HL-60 (cell line): ENCODE data around the gene NPS.
A peak's percentile ranks its signal among the peaks of the same experiment; 100 is the strongest.

Source experiments
- DNase-seq, 2 experiments: peaks; one replicate each; pipeline ENCODE4 v3.0.0-alpha.2; 2010 to 2020; ENCODE audit warnings: low read depth in 1 of 2, low spot score in 1 of 2
- H3K27ac ChIP-seq: fragments of 250-450 bp; sonication (Bioruptor Pico); replicated peaks from 2 replicates; pipeline ENCODE4 v1.5.1; 2020; ENCODE audit warnings: mild to moderate bottlenecking, moderate library complexity
- H3K27me3 ChIP-seq: fragments of 250-450 bp; sonication (Bioruptor Pico); 2 replicates; pipeline ENCODE4 v1.5.1; 2021; ENCODE audit warnings: mild to moderate bottlenecking, moderate library complexity; ENCODE audit not compliant: insufficient read depth, poor library complexity, severe bottlenecking
- H3K4me3 ChIP-seq: replicated peaks from 2 replicates; pipeline ENCODE4 v1.5.1; 2011; ENCODE audit warnings: mild to moderate bottlenecking, control low read depth, low read length; ENCODE audit not compliant: insufficient read depth
- GABPA ChIP-seq: IDR thresholded peaks from 2 replicates; pipeline ENCODE4 v1.6.1; 2012; ENCODE audit warnings: low read depth
- POLR2AphosphoS5 ChIP-seq: IDR thresholded peaks from 2 replicates; pipeline ENCODE4 v1.6.1; 2012; ENCODE audit warnings: low read depth
- SPI1 ChIP-seq: IDR thresholded peaks from 2 replicates; pipeline ENCODE4 v1.6.1; 2012; ENCODE audit warnings: low read depth, mild to moderate bottlenecking, borderline replicate concordance
- TF ChIP-seq, protein P1 (sequence below): IDR thresholded peaks from one replicate; pipeline ENCODE4 v1.5.1; 2011; ENCODE audit warnings: low read length, control low read depth, inconsistent platforms; ENCODE audit not compliant: insufficient read depth
- TF ChIP-seq, protein P2 (sequence below): IDR thresholded peaks from 2 replicates; pipeline ENCODE4 v1.6.1; 2012; ENCODE audit warnings: low read depth; ENCODE audit not compliant: insufficient replicate concordance

NPS gene

DNA sequence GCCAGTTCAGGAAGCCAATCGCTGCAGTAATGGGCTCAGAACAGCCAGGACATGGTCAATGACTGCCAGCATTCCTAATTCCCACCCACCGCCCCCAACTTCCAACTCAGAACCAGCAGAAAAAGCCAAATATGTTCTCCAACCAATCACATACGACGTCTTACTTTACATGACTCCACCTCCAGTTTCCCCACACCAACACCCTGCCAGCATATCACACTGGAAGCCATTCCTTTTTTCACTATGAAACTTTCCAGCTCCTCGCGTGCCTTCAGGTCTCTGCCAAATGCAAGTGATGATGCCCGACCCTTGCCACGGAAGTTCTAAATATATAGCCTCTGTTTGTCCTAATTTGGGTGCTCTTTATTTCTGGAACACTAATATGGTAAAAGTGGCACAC, 12.5 kb downstream of the NPS start:
- H3K4me3 ChIP-seq = no peak overlapping the region
- H3K27me3 ChIP-seq = no peaks in the 10 kb centered on the region
- no peak overlapping the region for H3K27ac ChIP-seq
- DNase-seq = no peak
- TF ChIP-seq POLR2AphosphoS5 = no peak
- TF ChIP-seq, protein P1, sequence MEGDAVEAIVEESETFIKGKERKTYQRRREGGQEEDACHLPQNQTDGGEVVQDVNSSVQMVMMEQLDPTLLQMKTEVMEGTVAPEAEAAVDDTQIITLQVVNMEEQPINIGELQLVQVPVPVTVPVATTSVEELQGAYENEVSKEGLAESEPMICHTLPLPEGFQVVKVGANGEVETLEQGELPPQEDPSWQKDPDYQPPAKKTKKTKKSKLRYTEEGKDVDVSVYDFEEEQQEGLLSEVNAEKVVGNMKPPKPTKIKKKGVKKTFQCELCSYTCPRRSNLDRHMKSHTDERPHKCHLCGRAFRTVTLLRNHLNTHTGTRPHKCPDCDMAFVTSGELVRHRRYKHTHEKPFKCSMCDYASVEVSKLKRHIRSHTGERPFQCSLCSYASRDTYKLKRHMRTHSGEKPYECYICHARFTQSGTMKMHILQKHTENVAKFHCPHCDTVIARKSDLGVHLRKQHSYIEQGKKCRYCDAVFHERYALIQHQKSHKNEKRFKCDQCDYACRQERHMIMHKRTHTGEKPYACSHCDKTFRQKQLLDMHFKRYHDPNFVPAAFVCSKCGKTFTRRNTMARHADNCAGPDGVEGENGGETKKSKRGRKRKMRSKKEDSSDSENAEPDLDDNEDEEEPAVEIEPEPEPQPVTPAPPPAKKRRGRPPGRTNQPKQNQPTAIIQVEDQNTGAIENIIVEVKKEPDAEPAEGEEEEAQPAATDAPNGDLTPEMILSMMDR = no peak

DNA sequence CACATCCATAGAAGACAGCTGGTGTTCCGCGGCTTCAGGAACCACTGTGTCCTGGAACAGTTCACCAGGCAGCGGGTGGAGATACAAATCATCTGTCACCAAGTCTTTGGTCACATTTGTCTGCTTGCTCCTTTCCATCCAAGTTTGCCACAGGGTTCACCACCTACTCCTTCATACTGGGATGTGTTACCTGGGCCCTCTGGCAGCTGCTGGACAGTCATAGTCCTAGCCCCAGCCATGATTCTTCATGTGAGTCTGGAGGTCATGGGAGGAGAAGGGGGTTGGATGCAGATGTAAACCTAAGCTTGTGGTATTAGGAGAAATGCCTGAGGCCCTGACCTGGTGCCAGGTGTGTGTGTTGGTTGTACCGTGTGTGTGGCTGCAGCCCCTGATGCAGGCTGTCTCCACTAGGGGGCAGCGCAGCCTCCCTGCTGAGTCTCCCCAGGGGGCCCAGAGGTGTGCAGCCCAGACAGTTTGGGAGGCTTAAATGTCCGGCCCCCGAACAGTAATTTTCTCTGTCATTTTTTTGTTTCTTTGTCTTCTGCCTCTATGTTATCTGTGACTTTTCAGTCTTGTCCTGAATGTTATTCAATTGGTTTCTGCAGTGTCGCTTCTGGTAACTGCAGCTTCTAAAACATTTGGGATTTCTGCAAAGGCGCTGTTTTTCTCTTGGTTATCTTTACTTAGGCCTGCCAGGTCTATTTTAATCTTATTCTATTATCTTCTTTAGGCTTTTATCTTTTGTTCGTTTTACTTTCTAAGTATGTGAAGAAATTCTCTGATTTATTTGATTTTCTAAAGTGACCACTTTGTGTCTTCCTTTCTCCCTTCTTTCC, 14.8 kb downstream of the NPS start:
- peak in 1 of 2 experiments; percentile 4 for DNase-seq
- TF ChIP-seq, protein P1 = peak; percentile 74
- TF ChIP-seq GABPA = no peak
- Histone ChIP-seq H3K27ac (no peak overlapping the region), H3K27me3 (no peaks in the 10 kb centered on the region), H3K4me3 (no peak overlapping the region)

DNA sequence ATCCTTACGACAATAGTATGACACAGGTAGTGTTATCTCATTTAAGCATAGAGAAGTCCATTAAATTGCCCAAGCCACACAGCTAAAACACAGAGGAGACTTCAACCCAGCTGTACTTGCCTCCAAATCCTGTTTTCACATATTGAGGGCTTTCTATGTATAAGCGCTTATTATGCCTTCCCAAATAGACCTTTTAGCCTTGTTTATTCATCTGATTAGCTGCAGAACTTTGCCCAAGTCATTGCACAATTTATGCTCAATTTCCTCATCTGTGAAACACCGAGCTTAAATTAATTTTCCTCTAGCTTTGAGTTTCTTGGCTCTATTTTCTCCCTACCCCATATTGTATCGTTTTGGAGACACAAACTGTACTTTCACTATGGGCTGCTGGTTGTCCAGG, 15.5 kb downstream of the NPS start:
- H3K27ac ChIP-seq = no peak overlapping the region
- no peak overlapping the region for H3K4me3 ChIP-seq
- TF ChIP-seq POLR2AphosphoS5 (no peak), SPI1 (no peak), GABPA (no peak)
- TF ChIP-seq, protein P1 = no peak
- no peaks in the 10 kb centered on the region for H3K27me3 ChIP-seq
- DNase-seq = no peak

DNA sequence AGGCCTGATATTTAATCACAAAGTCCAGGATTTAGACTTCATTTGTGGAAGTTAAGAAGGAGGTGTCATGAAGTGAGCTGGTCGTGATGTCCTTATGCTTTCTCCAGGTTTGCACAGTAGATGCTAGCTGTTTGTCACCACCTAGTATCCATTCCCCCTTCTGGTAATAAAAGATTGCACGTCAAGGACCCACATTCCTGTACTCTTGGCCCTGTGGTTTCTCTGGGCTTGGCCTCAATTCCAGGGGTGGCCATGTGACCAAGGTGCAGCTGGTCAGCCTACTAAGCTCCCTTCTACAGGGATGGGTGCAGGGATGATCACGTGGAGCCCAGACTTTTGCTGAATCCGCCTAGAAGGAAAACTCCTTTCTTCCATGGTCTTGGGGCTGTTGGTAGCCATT, 16.5 kb downstream of the NPS start:
- Histone ChIP-seq H3K27ac (no peak overlapping the region), H3K4me3 (no peak overlapping the region), H3K27me3 (no peaks in the 10 kb centered on the region)
- DNase-seq = no peak
- TF ChIP-seq GABPA = no peak
- TF ChIP-seq, protein P2, sequence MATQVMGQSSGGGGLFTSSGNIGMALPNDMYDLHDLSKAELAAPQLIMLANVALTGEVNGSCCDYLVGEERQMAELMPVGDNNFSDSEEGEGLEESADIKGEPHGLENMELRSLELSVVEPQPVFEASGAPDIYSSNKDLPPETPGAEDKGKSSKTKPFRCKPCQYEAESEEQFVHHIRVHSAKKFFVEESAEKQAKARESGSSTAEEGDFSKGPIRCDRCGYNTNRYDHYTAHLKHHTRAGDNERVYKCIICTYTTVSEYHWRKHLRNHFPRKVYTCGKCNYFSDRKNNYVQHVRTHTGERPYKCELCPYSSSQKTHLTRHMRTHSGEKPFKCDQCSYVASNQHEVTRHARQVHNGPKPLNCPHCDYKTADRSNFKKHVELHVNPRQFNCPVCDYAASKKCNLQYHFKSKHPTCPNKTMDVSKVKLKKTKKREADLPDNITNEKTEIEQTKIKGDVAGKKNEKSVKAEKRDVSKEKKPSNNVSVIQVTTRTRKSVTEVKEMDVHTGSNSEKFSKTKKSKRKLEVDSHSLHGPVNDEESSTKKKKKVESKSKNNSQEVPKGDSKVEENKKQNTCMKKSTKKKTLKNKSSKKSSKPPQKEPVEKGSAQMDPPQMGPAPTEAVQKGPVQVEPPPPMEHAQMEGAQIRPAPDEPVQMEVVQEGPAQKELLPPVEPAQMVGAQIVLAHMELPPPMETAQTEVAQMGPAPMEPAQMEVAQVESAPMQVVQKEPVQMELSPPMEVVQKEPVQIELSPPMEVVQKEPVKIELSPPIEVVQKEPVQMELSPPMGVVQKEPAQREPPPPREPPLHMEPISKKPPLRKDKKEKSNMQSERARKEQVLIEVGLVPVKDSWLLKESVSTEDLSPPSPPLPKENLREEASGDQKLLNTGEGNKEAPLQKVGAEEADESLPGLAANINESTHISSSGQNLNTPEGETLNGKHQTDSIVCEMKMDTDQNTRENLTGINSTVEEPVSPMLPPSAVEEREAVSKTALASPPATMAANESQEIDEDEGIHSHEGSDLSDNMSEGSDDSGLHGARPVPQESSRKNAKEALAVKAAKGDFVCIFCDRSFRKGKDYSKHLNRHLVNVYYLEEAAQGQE = no peak
- no peak for TF ChIP-seq POLR2AphosphoS5
- TF ChIP-seq, protein P1 = no peak
- TF ChIP-seq SPI1 = no peak
